Lung (tissue), 12 donors: ENCODE results near the gene OLA1. TPM values are rescaled to one million over a fixed set of nuclear protein-coding genes. Genes with fewer than 3 reads are reported as not detected.

Experiments
- ATAC-seq: fragments of 200-7000 bp; cut with Tn5 transposase; one replicate; pipeline ENCODE4 v1.9.1; 2020; ENCODE audit warnings: moderate number of reproducible peaks; ENCODE audit not compliant: insufficient read depth, low FRiP score
- DNase-seq, 3 donors: peaks; one replicate each; pipeline ENCODE4 v3.0.0-alpha.2; 2013 to 2017
- H3K27ac ChIP-seq, 2 donors: one replicate each; pipeline ENCODE4 v1.5.1; 2013; ENCODE audit warnings: mild to moderate bottlenecking in 2 of 2, moderate library complexity in 2 of 2, control low read depth in 1 of 2, inconsistent platforms in 1 of 2, low read depth in 1 of 2, low read length in 1 of 2
- H3K27me3 ChIP-seq, 3 donors: one replicate each; pipeline ENCODE4 v1.5.1; 2013; ENCODE audit warnings: low read length in 2 of 3; ENCODE audit not compliant: control insufficient read depth in 3 of 3, insufficient read depth in 3 of 3
- H3K36me3 ChIP-seq, 4 donors: one replicate each; pipeline ENCODE4 v1.5.1; 2013; ENCODE audit warnings: low read length in 4 of 4, mild to moderate bottlenecking in 1 of 4, moderate library complexity in 1 of 4; ENCODE audit not compliant: control insufficient read depth in 4 of 4, insufficient read depth in 4 of 4
- H3K4me1 ChIP-seq, 5 donors: one replicate each; pipeline ENCODE4 v1.5.1; 2013; ENCODE audit warnings: low read length in 5 of 5, mild to moderate bottlenecking in 2 of 5, moderate library complexity in 1 of 5; ENCODE audit not compliant: control insufficient read depth in 5 of 5, insufficient read depth in 5 of 5
- H3K4me3 ChIP-seq: one replicate; pipeline ENCODE4 v1.5.1; 2013; ENCODE audit warnings: mild to moderate bottlenecking, control low read depth, moderate library complexity
- H3K9ac ChIP-seq, 2 donors: one replicate each; pipeline ENCODE4 v1.5.1; 2013; ENCODE audit warnings: low read length in 2 of 2, control low read depth in 1 of 2; ENCODE audit not compliant: insufficient read depth in 1 of 2
- H3K9me3 ChIP-seq, 4 donors: one replicate each; pipeline ENCODE4 v1.5.1; 2013; ENCODE audit warnings: low read length in 3 of 4, mild to moderate bottlenecking in 1 of 4, moderate library complexity in 1 of 4; ENCODE audit not compliant: control insufficient read depth in 4 of 4, insufficient read depth in 3 of 4
- CTCF ChIP-seq: IDR thresholded peaks from 2 replicates; pipeline ENCODE4 v1.5.1; 2012; ENCODE audit warnings: mild to moderate bottlenecking; ENCODE audit errors: control extremely low read depth, extremely low read depth
- WGBS, 2 donors: extraction: QIAGEN DNeasy Blood & Tissue Kit; methylation state at CpG; one replicate each; pipeline ENCODE4 v1.1.7; 2013; 5-methylcytosine and 5-hydroxymethylcytosine counted together
- polyA plus RNA-seq, 2 donors: library from polyadenylated mRNA; stranded (reverse); fragments of 200-250 nt; gene quantifications; one replicate each; pipeline ENCODE4 v1.2.1, GENCODE V29; 2013
- total RNA-seq, 2 donors: library from RNA; depleted of rRNA in 1 of 2; stranded (reverse); fragments of >200 nt in 1 of 2; gene quantifications; one replicate each; pipeline ENCODE4 v1.2.1, GENCODE V29; 2014 to 2021
- donor health status: control.
- donor health status: control.
- donor health status: Bipolar disorder and iron deficiency.
- donor health status: healthy.
- donor health status: DM: yes; HTN: yes; CAD: no.

The OLA1 gene
- total and polyA plus RNA-seq, 4 donors, result 49.8 to 71.4 (median 53.4) TPM

GRCh38 chr2:174145827-174146226 lies 102.5 kb downstream of the OLA1 start:
- Histone ChIP-seq H3K9me3 (no peaks in the 10 kb centered on the region), H3K4me1 (no peaks in the 10 kb centered on the region), H3K36me3 (no peaks in the 10 kb centered on the region), H3K9ac (no peak overlapping the region), H3K27me3 (no peaks in the 10 kb centered on the region), H3K27ac (no peak overlapping the region), H3K4me3 (no peak overlapping the region)
- 32 to 39% methylated on average over 2 of the region's 2 CpGs for WGBS, 2 donors
- TF ChIP-seq CTCF, result no peak
- ATAC-seq (no peak), DNase-seq (no peak)

GRCh38 chr2:174142290-174142689 lies 106.0 kb downstream of the OLA1 start:
- TF ChIP-seq CTCF, result no peak
- no peak for ATAC-seq
- no peak overlapping the region for H3K9ac ChIP-seq
- no peaks in the 10 kb centered on the region for H3K27me3 ChIP-seq
- DNase-seq, result no peak
- peaks cover 0 to 5% (median under 1%) of the 10 kb centered on the region in 4 donors for H3K36me3 ChIP-seq
- peaks cover 0 to 3% (median 0%) of the 10 kb centered on the region in 5 donors for H3K4me1 ChIP-seq
- 87 to 95% methylated on average over 2 of the region's 2 CpGs for WGBS, 2 donors
- H3K9me3 ChIP-seq, result no peaks in the 10 kb centered on the region
- no peak overlapping the region for H3K27ac ChIP-seq
- no peak overlapping the region for H3K4me3 ChIP-seq

GRCh38 chr2:174138161-174138560 lies 110.2 kb downstream of the OLA1 start:
- Histone ChIP-seq H3K27ac (no peak overlapping the region), H3K4me3 (no peak overlapping the region), H3K27me3 (no peaks in the 10 kb centered on the region), H3K9ac (no peak overlapping the region), H3K9me3 (peaks cover 0 to 3% (median 0%) of the 10 kb centered on the region in 4 donors), H3K4me1 (peaks cover 0 to 3% (median 0%) of the 10 kb centered on the region in 5 donors), H3K36me3 (peaks cover 0 to 9% (median 2%) of the 10 kb centered on the region in 4 donors)
- no peak for TF ChIP-seq CTCF
- DNase-seq, result peak in 2 of 3 donors; percentile 5 to 8
- ATAC-seq, result no peak
- WGBS, 2 donors, result 54 to 76% methylated on average over 4 of the region's 4 CpGs

GRCh38 chr2:174135981-174136380 lies 112.4 kb downstream of the OLA1 start:
- Histone ChIP-seq H3K4me1 (peaks cover 0 to 3% (median 0%) of the 10 kb centered on the region in 5 donors), H3K27ac (no peak overlapping the region), H3K36me3 (peaks cover 0 to 9% (median 2%) of the 10 kb centered on the region in 4 donors), H3K4me3 (no peak overlapping the region), H3K9ac (no peak overlapping the region), H3K27me3 (no peaks in the 10 kb centered on the region), H3K9me3 (peaks cover 0 to 3% (median 0%) of the 10 kb centered on the region in 4 donors)
- TF ChIP-seq CTCF, result no peak
- 97 to 98% methylated on average over 3 of the region's 3 CpGs for WGBS, 2 donors
- DNase-seq (no peak), ATAC-seq (no peak)
